WTC11 (cell line): ENCODE results near the gene FNDC7. TPM values are rescaled to one million over a fixed set of nuclear protein-coding genes. Genes with fewer than 3 reads are reported as not detected.

ENCODE experiments used
- ATAC-seq: fragments of 200-7000 bp; cut with Tn5 transposase; 2 replicates; pipeline ENCODE4 v1.10.0; 2021; ENCODE audit warnings: mild to moderate bottlenecking, moderate library complexity
- CTCF ChIA-PET: fragments of 300-600 bp; sonication (Branson Sonifier 250); formaldehyde crosslinking; loops from one replicate; lab custom pipeline; 2021; ENCODE audit warnings: antibody characterized with exemption; lab: Charles Lee
- POLR2A ChIA-PET: fragments of 350-600 bp; sonication (Branson Sonifier 250); formaldehyde crosslinking; loops from one replicate; lab custom pipeline; 2021; ENCODE audit warnings: antibody characterized with exemption; lab: Charles Lee
- DNase-seq: peaks from one replicate; pipeline ENCODE4 v3.0.0; 2021; ENCODE audit warnings: low spot score
- H3K27ac Mint-ChIP-seq: 2 replicates; pipeline ENCODE4 v1.8.0; 2021; ENCODE audit warnings: mixed read lengths
- H3K27me3 Mint-ChIP-seq: 2 replicates; pipeline ENCODE4 v1.8.0; 2021; ENCODE audit warnings: low read depth, mild to moderate bottlenecking, moderate library complexity, mixed read lengths
- H3K36me3 Mint-ChIP-seq: 2 replicates; pipeline ENCODE4 v1.8.0; 2021; ENCODE audit warnings: mixed read lengths
- H3K4me1 Mint-ChIP-seq: 2 replicates; pipeline ENCODE4 v1.8.0; 2022; ENCODE audit warnings: mixed read lengths
- H3K4me3 Mint-ChIP-seq: 2 replicates; pipeline ENCODE4 v1.8.0; 2021; ENCODE audit warnings: mild to moderate bottlenecking, moderate library complexity, mixed read lengths
- H3K9me3 Mint-ChIP-seq: 2 replicates; pipeline ENCODE4 v1.8.0; 2021; ENCODE audit warnings: mixed read lengths
- ELF4 ChIP-seq: sonication (generic); formaldehyde crosslinking; IDR thresholded peaks from 2 replicates; pipeline ENCODE4 v1.8.1; 2022; ENCODE audit warnings: low read depth, mild to moderate bottlenecking, moderate library complexity, missing genetic modification reagents
- EMX1 ChIP-seq: fragments of 250-450 bp; sonication (Bioruptor Pico); IDR thresholded peaks from 2 replicates; pipeline ENCODE4 v1.8.0; 2021; ENCODE audit warnings: mild to moderate bottlenecking
- ESRRA ChIP-seq: sonication (generic); formaldehyde crosslinking; IDR thresholded peaks from 2 replicates; pipeline ENCODE4 v1.8.1; 2022; ENCODE audit warnings: mild to moderate bottlenecking, missing genetic modification reagents, borderline replicate concordance
- FOXP1 ChIP-seq: sonication (generic); formaldehyde crosslinking; IDR thresholded peaks from 2 replicates; pipeline ENCODE4 v1.8.0; 2022; ENCODE audit warnings: missing genetic modification reagents, mild to moderate bottlenecking, moderate library complexity, borderline replicate concordance
- JAZF1 ChIP-seq: fragments of 250-450 bp; sonication (Bioruptor Pico); IDR thresholded peaks from 2 replicates; pipeline ENCODE4 v1.9.0; 2021; ENCODE audit warnings: moderate library complexity, mild to moderate bottlenecking, inconsistent platforms
- NR1H2 ChIP-seq: sonication (generic); formaldehyde crosslinking; IDR thresholded peaks from 2 replicates; pipeline ENCODE4 v1.9.0; 2021; ENCODE audit warnings: mild to moderate bottlenecking, moderate library complexity, missing genetic modification reagents
- SMAD4 ChIP-seq: sonication (generic); formaldehyde crosslinking; IDR thresholded peaks from 2 replicates; pipeline ENCODE4 v1.8.0; 2022; ENCODE audit warnings: mild to moderate bottlenecking, missing genetic modification reagents
- SP1 ChIP-seq: sonication (generic); formaldehyde crosslinking; conservative IDR thresholded peaks from 2 replicates; pipeline ENCODE4 v1.8.1; 2022; ENCODE audit warnings: missing genetic modification reagents
- ZBTB43 ChIP-seq: sonication (generic); formaldehyde crosslinking; IDR thresholded peaks from 2 replicates; pipeline ENCODE4 v1.8.1; 2023; ENCODE audit warnings: mild to moderate bottlenecking, missing genetic modification reagents
- ZNF263 ChIP-seq: sonication (generic); formaldehyde crosslinking; IDR thresholded peaks from 2 replicates; pipeline ENCODE4 v1.8.1; 2022; ENCODE audit warnings: low read depth, mild to moderate bottlenecking, moderate library complexity, missing genetic modification reagents
- ZNF671 ChIP-seq: fragments of 250-450 bp; sonication (Bioruptor Pico); IDR thresholded peaks from 2 replicates; pipeline ENCODE4 v1.8.0; 2021; ENCODE audit warnings: mild to moderate bottlenecking
- total RNA-seq: library from RNA; stranded (reverse); gene quantifications from 3 replicates; pipeline ENCODE4 v1.2.3, GENCODE V29; 2021
- TF ChIP-seq, protein P1 (sequence below): fragments of 250-450 bp; sonication (Bioruptor Pico); IDR thresholded peaks from 2 replicates; pipeline ENCODE4 v1.9.0; 2021; ENCODE audit warnings: mild to moderate bottlenecking
- TF ChIP-seq, protein P2 (sequence below): sonication (generic); formaldehyde crosslinking; IDR thresholded peaks from 2 replicates; pipeline ENCODE4 v1.8.0; 2022; ENCODE audit warnings: mild to moderate bottlenecking, missing genetic modification reagents
- TF ChIP-seq, protein P3 (sequence below): sonication (generic); formaldehyde crosslinking; IDR thresholded peaks from 2 replicates; pipeline ENCODE4 v1.8.0; 2022; ENCODE audit warnings: mild to moderate bottlenecking, missing genetic modification reagents
- TF ChIP-seq, protein P4 (sequence below): sonication (generic); formaldehyde crosslinking; IDR thresholded peaks from 2 replicates; pipeline ENCODE4 v1.8.1; 2022; ENCODE audit warnings: missing genetic modification reagents, borderline replicate concordance

The FNDC7 gene
- total RNA-seq, 1 experiment from 2014 or later = 0.28 TPM

DNA sequence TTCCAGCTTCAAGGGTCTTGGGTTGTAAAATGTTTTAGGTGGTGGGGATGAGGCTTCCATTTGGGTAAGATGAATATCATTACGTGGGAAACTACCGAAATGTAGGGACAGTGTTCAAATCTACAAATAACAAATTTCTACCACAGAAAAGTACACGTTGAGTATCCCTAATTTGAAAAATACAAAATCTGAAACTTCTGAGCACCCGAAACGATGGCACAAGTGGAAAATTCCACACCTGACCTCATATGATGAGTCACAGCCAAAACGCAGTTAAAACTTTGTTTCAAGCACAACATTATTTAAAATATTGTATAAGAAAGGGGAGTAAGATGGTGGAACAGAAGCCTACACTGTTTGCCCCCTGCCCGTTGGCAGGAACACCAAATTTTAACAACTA lies 43.0 kb upstream of the FNDC7 start:
- no peak for DNase-seq
- Mint-ChIP-seq H3K36me3 (peaks cover 4% of the 10 kb centered on the region), H3K4me1 (no peaks in the 10 kb centered on the region), H3K27me3 (no peaks in the 10 kb centered on the region; the same call in none of the 2 replicates), H3K9me3 (peaks cover 28% of the 10 kb centered on the region), H3K27ac (no peak overlapping the region), H3K4me3 (no peak overlapping the region)
- CTCF ChIA-PET = no interaction called here
- TF ChIP-seq, protein P1, sequence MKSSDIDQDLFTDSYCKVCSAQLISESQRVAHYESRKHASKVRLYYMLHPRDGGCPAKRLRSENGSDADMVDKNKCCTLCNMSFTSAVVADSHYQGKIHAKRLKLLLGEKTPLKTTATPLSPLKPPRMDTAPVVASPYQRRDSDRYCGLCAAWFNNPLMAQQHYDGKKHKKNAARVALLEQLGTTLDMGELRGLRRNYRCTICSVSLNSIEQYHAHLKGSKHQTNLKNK = no peak
- TF ChIP-seq ESRRA (CRISPR knock-in tag) (no peak), ZNF263 (CRISPR knock-in tag) (no peak)
- TF ChIP-seq, protein P2, sequence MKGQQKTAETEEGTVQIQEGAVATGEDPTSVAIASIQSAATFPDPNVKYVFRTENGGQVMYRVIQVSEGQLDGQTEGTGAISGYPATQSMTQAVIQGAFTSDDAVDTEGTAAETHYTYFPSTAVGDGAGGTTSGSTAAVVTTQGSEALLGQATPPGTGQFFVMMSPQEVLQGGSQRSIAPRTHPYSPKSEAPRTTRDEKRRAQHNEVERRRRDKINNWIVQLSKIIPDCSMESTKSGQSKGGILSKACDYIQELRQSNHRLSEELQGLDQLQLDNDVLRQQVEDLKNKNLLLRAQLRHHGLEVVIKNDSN (CRISPR knock-in tag) = no peak
- ATAC-seq = no peak
- POLR2A ChIA-PET = no interaction called here

DNA sequence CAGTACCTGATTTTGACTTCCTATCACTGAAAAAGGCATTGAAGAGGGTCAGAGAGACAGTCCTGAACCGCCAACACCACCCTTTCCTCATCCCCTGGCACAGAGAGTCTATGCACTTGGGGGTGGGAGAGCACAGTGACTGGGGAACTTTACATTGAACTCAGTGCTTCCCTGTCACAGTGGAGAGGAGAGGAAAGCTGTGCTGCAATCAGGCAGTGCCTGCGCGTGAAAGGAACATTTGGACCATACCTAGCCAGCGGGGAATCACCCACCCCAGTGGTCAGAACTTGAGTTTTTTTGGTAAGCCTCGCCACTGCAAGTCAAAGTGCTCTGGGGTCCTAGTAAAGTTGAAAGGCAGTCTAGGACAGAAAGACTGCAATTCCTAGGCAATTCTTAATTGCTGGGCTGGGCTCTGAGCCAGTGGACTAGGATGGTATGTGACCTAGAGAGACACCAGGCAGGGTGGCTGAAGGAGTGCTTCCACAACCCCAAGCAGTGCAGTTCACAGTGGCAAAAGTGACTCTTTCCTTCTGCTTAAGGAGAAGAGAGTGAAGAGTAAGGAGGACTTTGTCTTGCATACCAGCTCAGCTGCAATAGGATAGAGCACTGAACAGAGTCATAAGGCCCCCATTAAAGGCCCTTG lies 42.5 kb upstream of the FNDC7 start:
- CTCF ChIA-PET = no interaction called here
- TF ChIP-seq, protein P3, sequence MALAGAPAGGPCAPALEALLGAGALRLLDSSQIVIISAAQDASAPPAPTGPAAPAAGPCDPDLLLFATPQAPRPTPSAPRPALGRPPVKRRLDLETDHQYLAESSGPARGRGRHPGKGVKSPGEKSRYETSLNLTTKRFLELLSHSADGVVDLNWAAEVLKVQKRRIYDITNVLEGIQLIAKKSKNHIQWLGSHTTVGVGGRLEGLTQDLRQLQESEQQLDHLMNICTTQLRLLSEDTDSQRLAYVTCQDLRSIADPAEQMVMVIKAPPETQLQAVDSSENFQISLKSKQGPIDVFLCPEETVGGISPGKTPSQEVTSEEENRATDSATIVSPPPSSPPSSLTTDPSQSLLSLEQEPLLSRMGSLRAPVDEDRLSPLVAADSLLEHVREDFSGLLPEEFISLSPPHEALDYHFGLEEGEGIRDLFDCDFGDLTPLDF (CRISPR knock-in tag) = no peak
- TF ChIP-seq ZNF671 (CRISPR knock-in tag) = no peak
- TF ChIP-seq FOXP1 (CRISPR knock-in tag) = no peak
- TF ChIP-seq, protein P4, sequence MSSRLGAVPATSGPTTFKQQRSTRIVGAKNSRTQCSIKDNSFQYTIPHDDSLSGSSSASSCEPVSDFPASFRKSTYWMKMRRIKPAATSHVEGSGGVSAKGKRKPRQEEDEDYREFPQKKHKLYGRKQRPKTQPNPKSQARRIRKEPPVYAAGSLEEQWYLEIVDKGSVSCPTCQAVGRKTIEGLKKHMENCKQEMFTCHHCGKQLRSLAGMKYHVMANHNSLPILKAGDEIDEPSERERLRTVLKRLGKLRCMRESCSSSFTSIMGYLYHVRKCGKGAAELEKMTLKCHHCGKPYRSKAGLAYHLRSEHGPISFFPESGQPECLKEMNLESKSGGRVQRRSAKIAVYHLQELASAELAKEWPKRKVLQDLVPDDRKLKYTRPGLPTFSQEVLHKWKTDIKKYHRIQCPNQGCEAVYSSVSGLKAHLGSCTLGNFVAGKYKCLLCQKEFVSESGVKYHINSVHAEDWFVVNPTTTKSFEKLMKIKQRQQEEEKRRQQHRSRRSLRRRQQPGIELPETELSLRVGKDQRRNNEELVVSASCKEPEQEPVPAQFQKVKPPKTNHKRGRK (CRISPR knock-in tag) = no peak
- TF ChIP-seq SP1 (CRISPR knock-in tag) = no peak
- no peak for TF ChIP-seq EMX1 (CRISPR knock-in tag)
- TF ChIP-seq NR1H2 (CRISPR knock-in tag) = no peak
- no peak for TF ChIP-seq ZBTB43
- TF ChIP-seq ELF4 (CRISPR knock-in tag) = no peak
- no peak overlapping the region for H3K4me3 Mint-ChIP-seq

GRCh38 chr1:108671143-108671542 lies 41.6 kb upstream of the FNDC7 start:
- no peak for DNase-seq
- ATAC-seq = no peak
- peaks cover 33% of the 10 kb centered on the region for H3K9me3 Mint-ChIP-seq
- CTCF ChIA-PET = no interaction called here
- H3K36me3 Mint-ChIP-seq = peaks cover 7% of the 10 kb centered on the region
- no peak overlapping the region for H3K4me3 Mint-ChIP-seq
- POLR2A ChIA-PET = no interaction called here
- H3K27me3 Mint-ChIP-seq = no peaks in the 10 kb centered on the region; the same call in 1 of the 2 replicates
- no peaks in the 10 kb centered on the region for H3K4me1 Mint-ChIP-seq
- TF ChIP-seq JAZF1 (CRISPR knock-in tag) (no peak), SMAD4 (no peak)
- TF ChIP-seq, all 79 proteins: peak for 0
- no peak overlapping the region for H3K27ac Mint-ChIP-seq

More for the DNA sequence above, 42.5 kb upstream of the FNDC7 start:
- POLR2A ChIA-PET = no interaction called here
- Mint-ChIP-seq H3K4me1 (no peaks in the 10 kb centered on the region), H3K9me3 (peaks cover 33% of the 10 kb centered on the region), H3K27me3 (no peaks in the 10 kb centered on the region; the same call in 1 of the 2 replicates), H3K27ac (no peak overlapping the region), H3K36me3 (peaks cover 7% of the 10 kb centered on the region)
- ATAC-seq = no peak
- DNase-seq = no peak
